Measurements from ENCODE around the gene GASK1A.

DNA sequence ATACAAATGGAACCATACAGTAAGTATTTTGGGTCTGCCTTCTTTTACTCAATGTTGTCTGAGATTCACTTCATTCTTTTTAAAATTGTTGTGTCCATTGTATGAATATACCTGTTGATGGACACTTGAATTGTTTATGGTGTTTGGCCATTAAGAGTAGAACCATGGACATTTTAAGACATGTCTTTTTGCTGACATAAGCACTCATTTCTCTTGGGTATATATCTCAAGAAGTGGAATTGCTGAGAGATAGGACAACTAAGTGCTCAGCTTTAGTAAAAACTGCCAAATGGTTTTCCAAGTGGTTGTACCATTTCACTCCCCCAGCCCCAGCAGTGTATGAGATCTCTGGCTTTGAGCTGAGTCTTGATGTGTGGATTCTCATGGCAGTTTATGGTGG, 98.6 kb downstream of the GASK1A start:
- TF ChIP-seq, protein P1, sequence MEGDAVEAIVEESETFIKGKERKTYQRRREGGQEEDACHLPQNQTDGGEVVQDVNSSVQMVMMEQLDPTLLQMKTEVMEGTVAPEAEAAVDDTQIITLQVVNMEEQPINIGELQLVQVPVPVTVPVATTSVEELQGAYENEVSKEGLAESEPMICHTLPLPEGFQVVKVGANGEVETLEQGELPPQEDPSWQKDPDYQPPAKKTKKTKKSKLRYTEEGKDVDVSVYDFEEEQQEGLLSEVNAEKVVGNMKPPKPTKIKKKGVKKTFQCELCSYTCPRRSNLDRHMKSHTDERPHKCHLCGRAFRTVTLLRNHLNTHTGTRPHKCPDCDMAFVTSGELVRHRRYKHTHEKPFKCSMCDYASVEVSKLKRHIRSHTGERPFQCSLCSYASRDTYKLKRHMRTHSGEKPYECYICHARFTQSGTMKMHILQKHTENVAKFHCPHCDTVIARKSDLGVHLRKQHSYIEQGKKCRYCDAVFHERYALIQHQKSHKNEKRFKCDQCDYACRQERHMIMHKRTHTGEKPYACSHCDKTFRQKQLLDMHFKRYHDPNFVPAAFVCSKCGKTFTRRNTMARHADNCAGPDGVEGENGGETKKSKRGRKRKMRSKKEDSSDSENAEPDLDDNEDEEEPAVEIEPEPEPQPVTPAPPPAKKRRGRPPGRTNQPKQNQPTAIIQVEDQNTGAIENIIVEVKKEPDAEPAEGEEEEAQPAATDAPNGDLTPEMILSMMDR (conservative IDR thresholded peaks at IDR 0.05 in 1 of 2, IDR thresholded peaks at IDR 0.05 in 1 of 2; ENCODE audit: extremely low read depth in 1 of 2, insufficient read depth in 1 of 2, low read depth in 1 of 2, low read length in 2 of 2) = no peak
- no peak for TF ChIP-seq EZH2 (IDR thresholded peaks at IDR 0.05; ENCODE audit: borderline replicate concordance, low read length)

Measured in mammary epithelial cell (primary cell).